Right lobe of liver (tissue), 6 donors: ENCODE results near the gene COL11A2. TPM values are rescaled to one million over a fixed set of nuclear protein-coding genes. Genes with fewer than 3 reads are reported as not detected.

Experiments used
- ATAC-seq, 4 donors: fragments of 200-7000 bp; cut with Tn5 transposase; one replicate each; pipeline ENCODE4 v1.9.1; 2020; ENCODE audit warnings: mild to moderate bottlenecking in 4 of 4, moderate library complexity in 4 of 4
- DNase-seq, 3 donors: peaks; one replicate each; pipeline ENCODE4 v3.0.0-alpha.2; 2020
- H3K27ac ChIP-seq, 3 donors: fragments of 200-600 bp; one replicate each; pipeline ENCODE4 v1.8.0; 2022
- H3K27me3 ChIP-seq, 2 donors: fragments of 200-600 bp; one replicate each; pipeline ENCODE4 v1.8.0; 2022
- H3K36me3 ChIP-seq, 4 donors: fragments of 200-600 bp; sonication (generic) in 1 of 4; one replicate each; pipeline versions ENCODE4 v1.5.1 to v1.8.0; 2017 to 2022; ENCODE audit warnings: control low read depth in 1 of 4
- H3K4me1 ChIP-seq, 4 donors: fragments of 200-600 bp; sonication (generic) in 1 of 4; one replicate each; pipeline versions ENCODE4 v1.5.1 to v1.8.0; 2017 to 2022; ENCODE audit warnings: control low read depth in 1 of 4
- H3K4me3 ChIP-seq, 3 donors: fragments of 200-600 bp; one replicate each; pipeline ENCODE4 v1.8.0; 2022
- H3K9me3 ChIP-seq, 4 donors: fragments of 200-600 bp; sonication (generic) in 1 of 4; one replicate each; pipeline versions ENCODE4 v1.5.1 to v1.8.0; 2017 to 2022; ENCODE audit warnings: control low read depth in 1 of 4
- CTCF ChIP-seq, 4 donors: fragments of 200-600 bp in 3 of 4; fragments of 450-650 bp in 1 of 4; IDR thresholded peaks; one replicate each; pipeline versions ENCODE4 v1.5.1 to v1.8.0; 2016 to 2022; ENCODE audit warnings: antibody characterized with exemption in 4 of 4, mild to moderate bottlenecking in 2 of 4
- POLR2A ChIP-seq: fragments of 450-650 bp; IDR thresholded peaks from one replicate; pipeline ENCODE4 v1.6.1; 2017; ENCODE audit warnings: antibody characterized with exemption, mild to moderate bottlenecking
- WGBS: methylation state at CpG from one replicate; pipeline ENCODE4 v1.1.6; 2018; ENCODE audit warnings: low coverage, low lambda C conversion rate; ENCODE audit not compliant: insufficient coverage; ENCODE audit errors: missing lambda C conversion rate; 5-methylcytosine and 5-hydroxymethylcytosine counted together
- intact Hi-C, 2 donors: fragments of 100-400 bp; cut with DNase I; formaldehyde crosslinking; loops; one replicate each; pipeline versions ENCODE4 v1.11.2 to v1.14.1; 2022
- total RNA-seq, 6 experiments: library from RNA; depleted of rRNA in 2 of 6; stranded (reverse); fragments of >200 nt in 2 of 6; fragmentation: NEBNext Ultra II Directional in 3 of 6; extraction: Animal tissue kit (Norgen Biotek cat#: 25700) in 3 of 6; gene quantifications; one replicate each; pipeline versions ENCODE4 v1.1.0 to v1.2.4, GENCODE V29; 2016 to 2023
- donor health status: DM: no; HTN: yes; CAD: no.
- donor health status: DM: no; HTN: no; CAD: no.
- donor health status: DM: no; HTN: no; CAD: no.
- donor health status: DM: no; HTN: yes; CAD: no.
- donor health status: DM: no; HTN: yes; CAD: no.

Gene COL11A2
- total RNA-seq, 6 experiments from 2014 or later, result 0.06 to 1.4 (median 0.61) TPM

DNA sequence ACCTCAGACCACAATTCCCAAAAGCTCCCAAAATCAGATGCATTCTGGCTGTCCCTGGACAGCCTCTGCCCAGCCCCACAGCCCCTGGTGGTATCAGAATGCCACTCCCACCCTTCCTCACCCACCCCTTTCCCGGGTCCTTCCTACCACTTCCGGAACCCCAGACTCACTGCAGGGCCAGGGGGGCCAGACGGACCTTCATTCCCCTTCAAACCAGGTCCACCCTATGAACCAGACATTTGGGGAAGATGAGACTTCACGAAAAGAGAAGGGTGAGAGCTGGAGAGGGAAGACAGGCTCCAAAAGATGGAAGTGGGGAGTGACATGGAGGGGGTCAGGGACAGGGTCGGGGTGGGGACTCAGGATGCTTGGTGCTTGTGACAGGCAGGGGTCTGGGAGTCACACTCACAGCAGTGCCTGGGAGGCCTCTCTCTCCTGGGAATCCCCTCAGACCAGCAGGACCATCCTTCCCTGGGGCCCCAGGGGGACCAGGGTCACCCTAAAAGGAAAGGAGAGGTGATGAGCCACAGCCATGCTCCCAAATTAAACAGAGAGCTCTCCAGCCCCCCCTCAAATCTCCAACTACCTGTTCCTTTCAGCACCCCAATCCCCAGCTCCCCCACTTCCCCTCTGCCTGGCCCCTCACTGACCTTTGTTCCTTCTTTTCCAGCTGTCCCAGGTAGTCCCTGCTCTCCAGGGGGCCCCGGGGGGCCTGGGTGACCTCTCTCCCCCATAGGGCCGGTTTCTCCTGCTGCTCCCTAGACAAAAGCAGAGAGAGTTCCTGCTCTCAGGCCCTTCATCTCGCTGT lies 20.2 kb downstream of the COL11A2 start:
- intact Hi-C loops, result no loop called here
- H3K36me3 ChIP-seq, result no peaks in the 10 kb centered on the region
- no peak overlapping the region for H3K27ac ChIP-seq
- DNase-seq (no peak), ATAC-seq (no peak)
- no peaks in the 10 kb centered on the region for H3K27me3 ChIP-seq
- 54% methylated on average over 8 of the region's 8 CpGs for WGBS
- H3K4me3 ChIP-seq, result no peak overlapping the region
- TF ChIP-seq CTCF (IDR thresholded peaks at IDR 0.05) (no peak), POLR2A (no peak)
- H3K4me1 ChIP-seq, result no peaks in the 10 kb centered on the region
- H3K9me3 ChIP-seq, result no peaks in the 10 kb centered on the region

- no peaks in the 10 kb centered on the region for H3K27me3 ChIP-seq
- ATAC-seq (no peak), DNase-seq (peak in 1 of 3 donors; percentile 26)
- 64% methylated on average over 3 of the region's 11 CpGs for WGBS
- H3K27ac ChIP-seq, result no peak overlapping the region
- intact Hi-C loops, result no loop called here
- no peak for TF ChIP-seq CTCF (IDR thresholded peaks at IDR 0.05)
- no peak for TF ChIP-seq POLR2A
- no peak overlapping the region for H3K4me3 ChIP-seq
- no peaks in the 10 kb centered on the region for H3K9me3 ChIP-seq
- H3K4me1 ChIP-seq, result no peaks in the 10 kb centered on the region
- no peaks in the 10 kb centered on the region for H3K36me3 ChIP-seq
These were observed 21.0 kb downstream of the COL11A2 start for GRCh38 chr6:33171016-33171879.

GRCh38 chr6:33170176-33171015 lies 21.9 kb downstream of the COL11A2 start:
- TF ChIP-seq CTCF (IDR thresholded peaks at IDR 0.05), result no peak
- no peak for TF ChIP-seq POLR2A
- intact Hi-C loops, result no loop called here
- no peaks in the 10 kb centered on the region for H3K36me3 ChIP-seq
- no peaks in the 10 kb centered on the region for H3K27me3 ChIP-seq
- no peak overlapping the region for H3K27ac ChIP-seq
- H3K4me3 ChIP-seq, result no peak overlapping the region
- no peaks in the 10 kb centered on the region for H3K9me3 ChIP-seq
- no peak for DNase-seq
- no peaks in the 10 kb centered on the region for H3K4me1 ChIP-seq
- ATAC-seq, result no peak
- 76% methylated on average over 7 of the region's 9 CpGs for WGBS
